ENCODE results near the gene GLCCI1.

GLCCI1 gene

DNA sequence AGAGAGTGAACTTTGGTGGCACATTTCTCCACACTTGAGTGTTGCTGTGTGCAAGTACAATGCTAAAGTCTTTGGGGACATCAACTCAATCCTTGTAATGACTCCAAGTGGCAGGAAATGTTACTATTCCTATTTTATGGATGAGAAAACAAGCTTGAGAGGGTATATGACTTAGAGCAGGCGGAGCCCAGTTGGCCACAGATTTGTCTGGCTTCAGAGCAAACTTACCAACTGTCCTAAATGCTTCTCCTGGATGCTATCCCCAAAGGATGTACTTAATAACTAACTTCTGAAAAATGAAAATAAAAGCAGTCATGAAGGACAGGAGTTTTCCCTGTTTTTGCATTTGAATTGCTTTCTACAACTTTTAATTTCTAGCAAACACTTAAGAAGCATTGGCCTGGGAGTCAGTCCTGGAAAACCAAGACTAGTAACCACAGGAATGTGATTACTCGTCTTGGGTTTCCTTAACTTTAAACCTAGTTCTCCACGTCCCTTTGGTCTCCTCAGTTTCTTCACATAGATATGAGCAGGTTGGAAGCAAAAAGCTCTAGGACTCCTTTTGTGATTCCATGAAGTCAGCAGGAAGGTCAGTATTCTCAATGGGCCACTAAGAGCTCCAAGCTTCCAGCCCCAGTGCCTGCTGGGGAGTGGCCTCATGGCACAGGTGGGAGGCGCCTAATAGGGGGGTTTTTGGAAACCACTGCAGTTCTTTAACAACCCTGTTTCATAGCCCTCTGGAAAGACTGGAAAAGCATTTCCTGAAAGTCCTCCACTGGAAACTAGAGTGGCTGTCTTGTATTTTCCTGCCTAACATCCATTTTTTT is 140.8 kb downstream of the GLCCI1 start:
- no peak for DNase-seq

DNA sequence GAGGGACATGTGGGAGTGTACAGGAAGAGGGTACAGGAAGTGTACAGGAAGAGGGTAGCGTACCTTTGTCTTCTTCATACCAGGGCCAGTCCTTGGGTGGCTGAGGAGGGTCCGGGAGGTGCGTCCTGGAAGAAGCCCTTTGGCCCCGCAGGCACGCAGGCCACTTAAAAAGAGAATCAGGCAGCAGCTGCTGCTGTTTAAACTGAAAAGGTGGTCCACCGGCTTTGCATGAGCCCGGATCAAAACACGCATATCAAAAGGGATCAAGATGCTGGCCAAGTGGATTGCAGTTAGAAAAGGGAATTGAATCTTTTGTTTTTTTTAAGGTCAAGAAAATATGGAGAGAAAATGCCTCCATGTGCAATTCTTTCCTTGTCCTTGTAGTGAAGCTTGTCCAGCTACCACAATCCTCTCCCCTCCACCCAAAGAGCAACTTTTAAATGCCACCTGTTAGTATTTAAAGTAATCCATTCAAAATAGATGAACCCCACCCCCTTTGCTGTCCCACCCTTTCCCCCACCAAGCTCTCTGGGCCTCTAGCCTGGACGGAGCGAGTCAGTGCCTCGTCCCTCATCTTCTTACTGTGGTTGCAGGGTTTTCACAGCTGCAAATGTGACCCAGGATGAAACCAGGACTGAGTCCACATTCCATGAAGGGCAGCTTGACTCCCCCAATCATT is 142.8 kb downstream of the GLCCI1 start:
- no peak for DNase-seq

DNA sequence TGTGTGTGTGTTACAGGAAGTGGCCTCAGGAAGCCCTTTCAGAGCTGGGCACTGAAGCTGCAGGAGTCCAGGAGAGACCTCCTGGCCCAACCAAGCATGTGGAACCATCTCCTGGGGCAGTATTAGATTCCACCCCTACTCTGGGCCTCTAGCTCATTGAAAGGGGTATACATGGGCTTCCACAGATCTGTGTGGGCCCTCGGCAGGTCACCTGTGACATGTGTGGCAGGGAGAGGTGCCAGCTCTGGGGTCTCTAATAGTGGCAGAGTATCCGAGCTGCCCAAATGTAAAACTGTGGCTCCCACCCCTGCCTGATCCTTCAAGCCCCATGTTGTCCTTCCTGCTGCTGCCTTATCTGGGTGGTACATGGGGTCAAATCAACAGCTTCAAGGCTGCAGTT is 144.1 kb downstream of the GLCCI1 start:
- DNase-seq = no peak

DNA sequence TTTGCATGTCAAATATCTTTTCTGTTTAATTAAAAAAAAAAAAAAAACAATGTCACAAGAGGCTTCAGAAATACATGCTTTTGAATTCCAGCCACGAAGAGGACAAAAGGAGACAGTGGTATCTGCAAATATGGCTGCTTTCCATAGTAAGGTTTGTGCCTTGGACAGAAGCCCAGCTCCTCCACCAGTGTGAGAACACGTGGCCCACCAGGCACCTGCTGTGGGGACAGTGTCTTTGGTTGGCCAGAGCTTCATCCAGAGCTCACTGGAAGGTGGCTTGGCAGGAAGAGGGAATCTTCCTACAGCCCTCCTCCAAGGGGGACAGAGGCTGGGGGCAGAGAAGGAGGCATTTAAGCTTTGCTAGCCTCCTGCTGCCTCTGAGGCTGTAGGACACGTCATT is 144.6 kb downstream of the GLCCI1 start:
- DNase-seq = no peak

DNA sequence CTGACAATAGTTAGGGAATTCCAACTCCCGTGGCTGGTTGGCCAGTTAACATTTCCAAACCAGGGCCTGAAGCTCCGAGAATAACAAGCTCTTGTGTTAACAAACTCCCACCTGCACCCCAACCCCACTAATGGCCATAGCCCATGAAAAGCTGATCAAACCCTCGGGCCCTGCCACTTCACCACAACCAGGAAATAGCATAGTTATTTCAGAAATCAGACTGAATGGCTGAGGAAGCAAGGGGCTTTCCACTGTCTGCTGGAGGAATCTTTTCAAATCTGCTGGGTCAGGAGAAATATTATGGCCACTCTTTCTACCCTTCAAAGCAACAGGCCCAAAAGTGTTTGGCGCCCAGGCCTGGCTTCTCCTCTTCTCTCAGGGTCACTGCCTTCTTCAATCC is 145.6 kb downstream of the GLCCI1 start:
- no peak for DNase-seq

DNA sequence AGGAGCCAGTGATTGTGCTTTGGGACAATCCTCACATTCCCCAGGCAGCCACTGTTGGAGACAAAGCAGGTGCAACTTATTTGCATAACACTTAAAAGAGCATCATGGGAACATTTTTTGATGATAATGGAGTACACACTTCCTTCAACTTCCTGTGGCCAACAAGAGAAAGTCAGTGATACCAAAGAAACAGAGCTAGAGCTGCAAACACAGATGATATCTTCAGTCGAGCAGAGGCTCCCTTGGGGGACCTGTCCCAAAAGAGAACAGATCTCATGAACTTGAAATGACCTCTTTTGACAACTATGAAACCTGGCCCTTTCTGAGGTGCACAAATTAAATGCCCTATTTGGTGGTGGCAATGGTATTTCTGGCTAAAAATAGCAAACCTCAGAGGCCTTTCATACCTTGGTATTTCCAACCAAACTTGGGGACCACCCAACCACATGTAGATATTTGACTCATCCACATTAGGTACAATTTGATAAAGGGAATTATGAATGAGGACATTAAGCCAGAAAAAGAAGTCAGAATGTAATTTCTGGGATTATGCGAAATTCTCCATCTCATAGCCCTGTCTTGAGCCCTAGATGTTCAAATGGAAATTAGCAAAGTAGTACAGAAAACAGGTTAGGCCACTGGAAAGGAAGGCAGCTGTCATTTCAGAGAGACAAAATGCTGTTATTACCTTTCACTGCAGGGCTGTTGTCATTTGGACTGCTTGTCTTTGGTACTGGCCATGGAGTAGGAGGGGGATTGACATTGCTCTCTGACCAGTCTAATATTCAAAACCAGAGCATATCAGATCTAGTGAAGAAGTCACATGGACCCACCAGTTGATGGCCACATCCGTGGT is 147.2 kb downstream of the GLCCI1 start:
- DNase-seq = no peak

DNA sequence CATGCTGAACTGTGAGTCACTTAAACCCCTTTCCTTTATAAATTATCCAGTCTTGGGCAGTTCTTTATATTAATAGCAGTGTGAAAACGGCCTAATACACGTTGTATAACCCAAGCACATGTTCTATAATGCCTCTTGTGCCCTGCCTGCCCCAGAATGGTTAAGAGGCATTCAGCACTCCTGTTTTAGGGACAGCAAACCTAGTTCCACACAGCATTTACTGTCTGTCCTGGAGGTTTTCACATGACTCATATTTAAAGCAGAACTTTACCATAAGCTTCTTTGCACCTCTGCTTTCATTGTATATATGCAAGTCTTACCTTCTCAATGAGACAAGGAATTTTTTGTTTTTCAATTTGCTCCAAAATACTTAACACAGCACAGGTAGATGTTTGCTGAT is 148.6 kb downstream of the GLCCI1 start:
- no peak for DNase-seq

DNA sequence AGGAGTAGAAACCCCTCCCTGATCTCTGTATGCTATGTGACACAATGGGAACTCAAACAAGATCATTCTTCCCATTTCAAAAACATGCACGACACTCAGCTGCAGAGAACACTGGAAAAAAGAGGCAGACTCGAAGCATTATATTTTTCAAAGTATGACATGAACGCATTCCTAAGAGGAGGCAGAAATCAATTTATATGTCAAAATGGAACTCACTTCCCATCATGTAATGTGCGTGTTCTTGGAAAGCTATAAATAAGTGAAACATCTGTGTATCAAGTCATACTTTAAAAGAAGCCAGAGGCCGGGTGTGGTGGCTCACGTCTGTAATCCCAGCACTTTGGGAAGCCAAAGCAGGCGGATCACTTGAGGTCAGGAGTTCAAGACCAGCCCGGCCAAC is 150.7 kb downstream of the GLCCI1 start:
- no peak for DNase-seq

DNA sequence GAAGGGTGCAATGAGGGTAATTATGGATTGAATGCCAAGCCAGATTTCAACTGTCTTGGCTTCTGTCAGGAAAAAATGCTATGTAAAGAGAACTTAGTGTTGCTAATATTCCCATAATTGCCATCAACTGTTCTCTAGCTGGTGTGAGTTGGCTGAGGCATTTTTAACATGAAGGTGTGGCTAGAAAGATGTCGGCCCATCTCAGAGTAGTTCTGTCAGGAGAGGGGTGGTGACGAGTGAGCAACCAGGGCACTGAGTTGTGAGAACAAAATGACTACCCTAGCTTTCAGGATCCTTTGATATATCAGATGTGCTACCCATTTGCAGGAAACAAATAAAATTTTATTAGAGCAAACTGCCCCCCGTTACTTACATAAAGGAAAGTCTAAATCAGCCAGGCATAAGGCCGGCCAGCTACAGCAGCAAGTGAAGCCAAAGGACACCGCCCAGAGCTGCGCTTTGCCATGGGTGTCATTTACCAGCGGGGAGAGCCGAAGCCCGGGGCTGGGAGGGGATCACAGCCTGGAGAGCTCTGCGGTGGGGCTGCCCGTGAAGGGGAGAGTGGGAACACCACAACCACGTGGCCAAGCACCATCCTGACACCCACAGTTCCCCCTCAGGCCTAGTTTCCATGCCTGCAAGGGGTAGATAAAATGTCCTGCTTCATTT is 151.9 kb downstream of the GLCCI1 start:
- DNase-seq = no peak

DNA sequence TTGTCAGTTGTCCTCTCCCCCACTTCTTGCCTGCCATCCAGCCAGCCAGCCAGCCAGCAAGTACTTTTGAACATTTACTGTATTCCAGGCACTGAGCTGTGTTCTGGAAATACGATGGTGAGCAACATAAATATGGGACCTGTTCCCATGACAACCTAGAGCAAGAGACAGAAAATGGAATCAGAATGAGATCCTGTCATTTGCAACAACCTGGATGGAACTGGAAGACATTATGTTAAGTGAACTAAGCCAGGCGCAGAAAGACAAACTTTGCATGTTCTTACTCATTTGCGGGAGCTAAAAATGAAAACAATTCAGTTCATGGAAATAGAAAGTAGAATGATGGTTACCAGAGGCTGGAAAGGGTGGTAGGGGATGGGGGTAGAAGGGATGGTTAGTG is 152.6 kb downstream of the GLCCI1 start:
- DNase-seq = no peak

DNA sequence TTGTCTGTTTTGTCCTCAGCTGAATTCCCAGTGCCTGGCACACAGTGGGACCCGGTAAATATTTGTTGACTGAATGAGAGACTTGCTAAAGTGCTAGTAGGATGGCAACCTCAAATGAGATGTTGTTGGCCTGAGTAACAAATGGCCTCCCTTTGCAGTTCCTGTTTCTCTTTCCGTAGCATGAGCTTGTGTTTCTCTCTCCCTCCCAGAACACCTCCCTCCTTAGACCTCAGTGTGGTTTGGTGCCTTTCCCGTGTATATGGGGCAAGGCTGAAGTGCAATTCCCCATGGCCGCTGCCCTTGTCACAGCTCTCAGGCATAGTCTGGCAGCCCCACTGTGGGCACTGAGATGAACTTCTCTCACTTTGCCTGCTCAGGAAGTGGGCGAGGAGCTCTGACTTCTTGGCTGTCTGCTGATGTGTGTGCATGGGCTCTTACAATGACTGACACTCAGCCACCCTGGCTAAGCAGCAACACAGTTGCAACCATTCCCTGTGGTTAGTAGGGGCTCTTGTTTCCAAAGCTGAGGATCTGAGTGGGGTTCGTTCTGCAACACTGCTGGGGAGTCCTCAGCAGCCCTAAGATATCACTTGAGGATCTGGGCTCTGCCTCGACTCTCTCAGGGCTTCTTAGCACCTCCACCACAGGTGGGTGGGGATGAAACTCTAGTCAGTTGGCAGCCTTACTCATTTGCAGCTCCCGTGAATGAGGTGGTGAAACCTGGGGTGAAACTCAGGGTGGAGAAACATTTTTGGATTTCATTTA is 157.3 kb downstream of the GLCCI1 start:
- no peak for DNase-seq

DNA sequence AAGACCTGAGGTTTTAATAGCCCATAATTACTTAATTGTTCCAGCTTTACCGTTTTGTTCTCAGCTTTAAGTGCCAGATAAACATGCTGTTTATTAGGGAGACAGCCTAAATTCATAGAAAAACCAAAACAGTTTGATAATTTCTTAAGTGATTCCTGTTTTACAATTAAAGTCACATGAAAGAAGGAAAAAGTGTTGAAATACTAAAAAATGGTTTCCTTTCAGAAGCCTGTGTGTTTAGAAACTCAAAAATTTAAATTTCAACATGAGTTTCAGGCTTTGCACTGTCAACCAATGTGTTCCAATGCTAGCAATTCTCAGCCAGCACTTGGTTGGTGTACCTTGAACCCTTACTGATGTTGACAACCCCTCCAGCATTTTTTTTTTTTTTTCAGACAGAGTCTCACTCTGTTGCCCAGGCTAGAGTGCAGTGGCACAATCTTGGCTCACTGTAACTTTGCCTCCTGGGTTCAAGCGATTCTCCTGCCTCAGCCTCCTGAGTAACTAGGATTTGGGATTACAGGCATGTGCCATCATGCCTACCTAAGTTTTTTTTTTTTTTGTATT is 158.1 kb downstream of the GLCCI1 start:
- peak; percentile 55 for DNase-seq

DNA sequence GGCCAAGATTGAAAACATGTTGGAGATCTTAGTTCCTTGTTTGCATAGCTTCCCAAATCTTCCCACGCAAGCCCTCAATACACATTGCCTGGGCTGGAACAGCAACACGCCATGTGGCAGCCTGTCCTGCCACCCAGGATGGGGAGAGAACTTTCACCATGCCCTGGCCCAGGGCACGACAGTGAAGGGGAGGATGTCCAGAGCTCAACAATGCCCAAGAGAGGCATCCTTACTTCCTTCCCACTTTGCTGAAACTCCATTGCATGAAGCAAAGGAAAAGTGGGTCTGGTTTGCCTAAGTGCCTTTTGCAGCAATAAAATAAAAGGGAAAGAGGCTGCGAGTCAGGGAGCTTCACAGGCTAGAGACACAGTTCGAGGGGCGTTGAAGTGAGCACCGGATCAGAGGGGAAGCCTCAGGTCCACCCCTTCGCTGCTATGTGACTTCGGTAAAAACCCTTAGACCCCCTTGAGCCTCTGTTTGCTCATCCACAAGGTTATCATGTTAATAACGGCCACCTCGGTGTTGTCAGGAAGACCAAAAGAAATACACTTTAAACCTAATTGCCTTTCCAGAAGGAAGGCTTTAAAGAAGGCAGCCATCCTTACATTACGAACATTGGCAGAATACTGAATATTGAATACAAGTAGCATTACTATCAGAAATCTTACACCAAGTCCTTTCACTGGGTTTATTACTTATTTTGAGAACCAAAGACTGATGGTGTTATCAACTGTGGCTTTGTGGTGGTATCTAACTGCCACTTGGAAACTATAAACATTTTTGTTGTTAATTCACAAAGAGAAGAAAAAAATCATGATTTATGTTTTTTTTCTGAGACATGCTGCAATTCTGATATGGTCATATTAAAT is 160.1 kb downstream of the GLCCI1 start:
- no peak for DNase-seq

DNA sequence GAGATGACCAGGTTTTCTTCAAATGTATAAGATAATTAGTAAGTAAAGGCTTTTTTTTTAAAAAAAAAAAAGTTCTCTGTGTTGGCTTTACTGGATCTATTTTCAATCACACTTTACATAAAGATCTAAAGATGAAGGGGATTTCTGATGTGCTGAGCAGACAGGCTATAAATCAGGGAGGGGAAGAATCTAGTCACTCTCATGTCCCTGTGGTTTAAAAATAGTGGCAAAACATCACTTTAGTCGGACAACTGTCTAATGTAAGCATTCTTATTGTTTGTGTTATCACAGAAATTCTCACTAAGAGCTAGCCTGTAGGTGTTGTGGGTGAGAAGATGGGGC is 160.7 kb downstream of the GLCCI1 start:
- no peak for DNase-seq

DNA sequence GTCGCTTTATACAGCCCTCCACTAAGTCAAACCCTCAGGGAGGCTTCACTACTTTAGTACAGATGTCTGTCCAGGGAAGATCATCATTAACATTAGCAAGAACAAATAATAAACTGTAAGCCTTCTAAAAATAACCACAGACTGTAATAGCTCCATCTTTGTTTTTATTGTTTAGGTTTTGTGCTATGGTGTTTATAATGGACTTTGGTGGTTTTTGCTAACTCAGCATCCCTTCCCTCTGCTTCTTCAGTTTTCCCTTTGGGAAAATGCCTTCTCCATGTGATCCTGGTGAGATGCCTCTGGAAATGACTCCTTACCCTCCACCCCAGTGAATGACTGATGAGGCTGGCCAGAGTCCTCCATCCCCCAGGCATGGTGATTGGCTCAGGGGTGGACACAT is 162.1 kb downstream of the GLCCI1 start:
- no peak for DNase-seq

DNA sequence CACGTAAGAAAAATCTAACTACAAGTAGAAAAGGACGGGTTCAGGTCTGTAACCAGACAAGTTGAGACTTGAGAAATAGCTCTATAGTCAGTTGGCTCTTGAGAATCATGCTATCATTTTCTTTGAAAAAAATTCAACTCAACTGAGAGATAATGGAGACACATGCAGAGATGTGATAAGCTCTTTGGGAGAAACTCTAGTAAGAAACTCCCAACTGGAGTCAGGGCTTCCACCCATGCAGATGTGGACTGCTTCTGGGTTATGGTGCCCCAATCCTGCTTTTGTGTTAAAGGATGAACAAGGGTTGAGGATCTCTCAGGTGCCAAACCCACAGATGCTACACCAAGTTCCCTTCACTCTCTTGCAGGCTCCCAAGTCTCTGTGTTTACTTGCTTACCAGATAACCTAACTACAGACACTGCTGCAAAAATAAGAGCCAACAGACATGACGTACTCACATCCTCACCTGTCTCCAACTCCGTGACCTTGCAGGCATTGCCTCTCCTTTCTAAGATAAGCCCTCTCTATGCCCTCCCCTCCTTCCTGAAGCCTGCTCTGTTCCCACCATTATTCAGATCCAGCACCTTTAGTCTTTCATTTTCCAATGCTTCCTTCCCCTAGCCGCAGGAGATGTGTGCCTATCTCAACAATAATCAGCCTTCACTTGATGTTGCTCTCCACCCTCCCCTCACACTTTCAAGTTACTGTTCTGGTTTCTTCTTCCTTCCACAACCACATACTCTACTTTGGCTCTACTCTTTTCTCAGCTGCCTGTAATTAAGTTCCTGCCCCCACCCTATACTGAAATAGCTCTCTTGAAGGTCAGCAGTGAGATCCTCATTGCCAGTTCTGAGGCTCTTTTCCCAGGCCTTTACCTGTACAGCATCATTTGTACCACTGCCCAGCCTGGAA is 163.4 kb downstream of the GLCCI1 start:
- DNase-seq = no peak

DNA sequence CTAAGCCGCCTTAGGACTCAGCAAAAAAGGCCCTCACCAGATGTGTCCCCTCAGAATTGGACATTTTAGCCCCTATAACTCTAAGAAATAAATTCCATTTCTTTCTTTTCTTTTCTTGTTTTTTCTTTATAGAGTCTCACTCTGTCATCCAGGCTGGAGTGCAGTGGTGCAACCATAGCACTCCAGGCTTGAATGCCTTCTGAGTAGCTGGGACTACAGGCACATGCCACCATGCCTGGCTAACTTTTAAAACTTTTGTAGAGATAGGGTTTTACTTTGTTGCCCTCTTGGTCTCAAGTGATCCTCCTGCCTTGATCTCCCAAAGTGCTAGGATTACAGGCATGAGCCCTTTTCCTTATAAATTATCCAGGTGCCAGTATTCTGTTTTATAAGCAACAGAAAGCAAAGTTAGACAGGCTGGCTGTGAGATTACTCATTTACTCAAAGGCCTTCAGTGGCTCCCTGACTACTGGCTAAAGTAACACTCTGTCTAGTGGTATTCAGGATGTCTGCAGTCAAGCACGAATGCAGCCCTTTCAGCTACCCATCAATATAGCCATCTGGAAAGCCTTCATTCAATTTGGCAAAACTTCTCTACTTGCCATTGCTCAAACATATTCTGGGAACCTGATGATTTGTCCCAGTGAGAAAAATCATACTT is 164.7 kb downstream of the GLCCI1 start:
- no peak for DNase-seq

DNA sequence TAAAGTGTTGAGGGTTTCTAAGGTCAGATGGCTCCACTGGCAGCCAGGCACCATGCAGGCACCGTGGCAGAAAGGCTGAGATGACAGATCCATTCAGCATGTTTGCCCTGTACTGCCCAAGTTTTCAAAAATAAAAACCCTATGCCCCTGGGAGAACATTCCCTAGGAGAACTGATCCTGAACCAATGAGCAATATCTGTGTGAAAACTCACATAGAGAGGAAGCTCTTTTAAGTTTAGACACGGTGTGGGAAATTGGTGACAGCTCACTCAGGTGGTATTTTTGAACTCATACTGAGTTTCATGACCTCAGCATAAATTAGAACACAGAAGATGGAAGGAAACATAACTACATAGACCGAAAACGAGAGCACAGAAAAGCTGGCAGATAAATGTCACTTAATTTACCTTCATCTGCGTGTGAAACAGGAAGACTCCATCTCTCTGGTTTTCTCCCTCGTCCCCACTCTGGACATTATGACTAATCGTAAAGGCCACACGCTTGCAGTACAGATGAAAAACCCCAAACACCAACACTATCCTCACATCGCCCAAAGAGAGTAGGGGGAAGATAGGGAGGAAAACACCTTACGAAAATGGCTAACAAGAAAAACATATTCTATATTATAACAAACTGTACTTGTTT is 165.6 kb downstream of the GLCCI1 start:
- DNase-seq = no peak

DNA sequence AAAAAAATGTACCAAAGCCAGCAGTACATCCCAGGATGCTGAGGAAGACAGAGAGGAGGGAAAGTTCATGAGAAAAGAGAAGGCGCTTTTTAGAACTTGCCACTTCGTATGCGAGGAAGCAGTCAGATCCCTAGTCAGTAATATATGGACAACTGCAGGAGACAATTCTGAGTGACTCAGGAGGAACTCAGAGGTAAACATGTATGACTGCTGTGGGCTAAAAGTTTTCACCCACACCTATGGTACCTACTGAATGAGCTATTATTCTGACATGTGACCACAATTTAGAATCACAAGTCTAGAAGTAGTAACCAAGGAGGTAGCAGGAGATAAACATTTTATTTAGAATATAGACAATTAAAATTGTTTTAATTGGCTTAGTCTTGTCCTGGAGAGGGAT is 166.8 kb downstream of the GLCCI1 start:
- no peak for DNase-seq

Measured in NCI-H69 (cell line).